GM13977 (cell line): ENCODE results near the gene NAA40.

ENCODE experiments used
- DNase-seq: peaks from one replicate; pipeline ENCODE4 v3.0.0; 2012; ENCODE audit warnings: low spot score
- in situ Hi-C: fragments of 300-500 bp; cut with MboI; formaldehyde crosslinking; loops from one replicate; pipeline ENCODE4 v1.12.0; 2022; ENCODE audit warnings: low sequenced_read_pairs, low pct_unique_long_range_greater_than_20kb, mixed read lengths, inconsistent platforms; ENCODE audit not compliant: unreplicated experiment
- TF ChIP-seq, protein P1 (sequence below): IDR thresholded peaks from 2 replicates; pipeline ENCODE4 v1.5.1; 2012; ENCODE audit warnings: mild to moderate bottlenecking, control low read depth; ENCODE audit not compliant: insufficient read depth; ENCODE audit errors: extremely low read depth, missing control alignments

The NAA40 gene

DNA sequence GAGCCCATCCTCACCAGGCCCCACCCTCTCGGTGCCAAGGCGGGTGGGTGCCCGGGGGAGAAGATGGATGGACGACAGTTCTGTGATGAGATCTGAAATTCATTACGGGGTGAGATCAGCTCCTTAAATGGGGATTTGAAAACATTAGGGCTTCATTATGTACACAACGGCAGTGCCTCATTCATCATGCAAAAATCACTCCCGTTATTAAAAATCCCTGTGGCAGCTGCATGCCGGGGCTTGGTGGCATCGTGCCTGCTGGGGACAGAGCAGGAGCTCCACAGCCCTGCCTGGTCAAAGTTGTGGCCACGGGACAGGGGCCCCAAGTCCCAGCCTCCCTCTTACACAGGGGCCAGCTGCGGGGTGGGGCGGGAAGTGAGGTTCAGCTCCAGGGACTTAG is 67.6 kb downstream of the NAA40 start:
- TF ChIP-seq, protein P1, sequence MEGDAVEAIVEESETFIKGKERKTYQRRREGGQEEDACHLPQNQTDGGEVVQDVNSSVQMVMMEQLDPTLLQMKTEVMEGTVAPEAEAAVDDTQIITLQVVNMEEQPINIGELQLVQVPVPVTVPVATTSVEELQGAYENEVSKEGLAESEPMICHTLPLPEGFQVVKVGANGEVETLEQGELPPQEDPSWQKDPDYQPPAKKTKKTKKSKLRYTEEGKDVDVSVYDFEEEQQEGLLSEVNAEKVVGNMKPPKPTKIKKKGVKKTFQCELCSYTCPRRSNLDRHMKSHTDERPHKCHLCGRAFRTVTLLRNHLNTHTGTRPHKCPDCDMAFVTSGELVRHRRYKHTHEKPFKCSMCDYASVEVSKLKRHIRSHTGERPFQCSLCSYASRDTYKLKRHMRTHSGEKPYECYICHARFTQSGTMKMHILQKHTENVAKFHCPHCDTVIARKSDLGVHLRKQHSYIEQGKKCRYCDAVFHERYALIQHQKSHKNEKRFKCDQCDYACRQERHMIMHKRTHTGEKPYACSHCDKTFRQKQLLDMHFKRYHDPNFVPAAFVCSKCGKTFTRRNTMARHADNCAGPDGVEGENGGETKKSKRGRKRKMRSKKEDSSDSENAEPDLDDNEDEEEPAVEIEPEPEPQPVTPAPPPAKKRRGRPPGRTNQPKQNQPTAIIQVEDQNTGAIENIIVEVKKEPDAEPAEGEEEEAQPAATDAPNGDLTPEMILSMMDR: no peak
- no peak for DNase-seq
- in situ Hi-C loops: no loop called here
